ENCODE measurements around the gene SMIM7.

- no peak for TF ChIP-seq POLR2A (IDR thresholded peaks at IDR 0.05)
- TF ChIP-seq, protein P1, sequence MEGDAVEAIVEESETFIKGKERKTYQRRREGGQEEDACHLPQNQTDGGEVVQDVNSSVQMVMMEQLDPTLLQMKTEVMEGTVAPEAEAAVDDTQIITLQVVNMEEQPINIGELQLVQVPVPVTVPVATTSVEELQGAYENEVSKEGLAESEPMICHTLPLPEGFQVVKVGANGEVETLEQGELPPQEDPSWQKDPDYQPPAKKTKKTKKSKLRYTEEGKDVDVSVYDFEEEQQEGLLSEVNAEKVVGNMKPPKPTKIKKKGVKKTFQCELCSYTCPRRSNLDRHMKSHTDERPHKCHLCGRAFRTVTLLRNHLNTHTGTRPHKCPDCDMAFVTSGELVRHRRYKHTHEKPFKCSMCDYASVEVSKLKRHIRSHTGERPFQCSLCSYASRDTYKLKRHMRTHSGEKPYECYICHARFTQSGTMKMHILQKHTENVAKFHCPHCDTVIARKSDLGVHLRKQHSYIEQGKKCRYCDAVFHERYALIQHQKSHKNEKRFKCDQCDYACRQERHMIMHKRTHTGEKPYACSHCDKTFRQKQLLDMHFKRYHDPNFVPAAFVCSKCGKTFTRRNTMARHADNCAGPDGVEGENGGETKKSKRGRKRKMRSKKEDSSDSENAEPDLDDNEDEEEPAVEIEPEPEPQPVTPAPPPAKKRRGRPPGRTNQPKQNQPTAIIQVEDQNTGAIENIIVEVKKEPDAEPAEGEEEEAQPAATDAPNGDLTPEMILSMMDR (IDR thresholded peaks at IDR 0.05) = no peak
- TF ChIP-seq POLR2AphosphoS5 (IDR thresholded peaks at IDR 0.05) = no peak
Measured at GRCh38 chr19:16637535-16637934, 22.4 kb downstream of the SMIM7 start.
